OCI-LY1 (cell line): ENCODE data around the gene MTRFR.

Experiments
- H2AFZ ChIP-seq: fragments of 200-600 bp; sonication (generic), shearing (Covaris generic); 2 replicates; pipeline ENCODE4 v1.6.0; 2014; ENCODE audit warnings: antibody characterized with exemption, mild to moderate bottlenecking, low read length
- H3F3A ChIP-seq: fragments of 200-600 bp; sonication (generic), shearing (Covaris generic); 2 replicates; pipeline ENCODE4 v1.6.0; 2014; ENCODE audit warnings: mild to moderate bottlenecking, antibody characterized with exemption, low read length, moderate library complexity; ENCODE audit not compliant: insufficient read depth
- H3K27ac ChIP-seq: fragments of 200-600 bp; sonication (generic); 2 replicates; pipeline ENCODE4 v1.5.1; 2014; ENCODE audit warnings: low read length, mixed run types, mild to moderate bottlenecking, low read depth; ENCODE audit not compliant: poor library complexity, severe bottlenecking
- H3K27me3 ChIP-seq: fragments of 200-600 bp; sonication (generic); 2 replicates; pipeline ENCODE4 v1.6.0; 2014; ENCODE audit warnings: antibody characterized with exemption, mild to moderate bottlenecking, low read length, moderate library complexity; ENCODE audit not compliant: insufficient read depth
- H3K36me3 ChIP-seq: fragments of 200-600 bp; sonication (generic); 2 replicates; pipeline ENCODE4 v1.6.1; 2014; ENCODE audit warnings: mild to moderate bottlenecking, antibody characterized with exemption, low read length, moderate library complexity, mixed read lengths; ENCODE audit not compliant: insufficient read depth
- H3K4me1 ChIP-seq: fragments of 200-600 bp; sonication (generic); 2 replicates; pipeline ENCODE4 v1.5.1; 2014; ENCODE audit warnings: mild to moderate bottlenecking, low read length, moderate library complexity; ENCODE audit not compliant: insufficient read depth, severe bottlenecking
- H3K4me2 ChIP-seq: fragments of 200-600 bp; sonication (generic), shearing (Covaris generic); 2 replicates; pipeline ENCODE4 v1.6.1; 2014; ENCODE audit warnings: low read length
- H3K4me3 ChIP-seq: fragments of 200-600 bp; sonication (generic); 2 replicates; pipeline ENCODE4 v1.5.1; 2014; ENCODE audit warnings: low read length, low read depth, mild to moderate bottlenecking, mixed read lengths; ENCODE audit not compliant: poor library complexity, severe bottlenecking
- H3K79me2 ChIP-seq: fragments of 200-600 bp; shearing (Covaris generic); 2 replicates; pipeline ENCODE4 v1.6.1; 2016; ENCODE audit warnings: mixed run types, low read length, mixed read lengths; ENCODE audit not compliant: insufficient read depth
- H3K9ac ChIP-seq: fragments of 200-600 bp; sonication (generic), shearing (Covaris generic); 2 replicates; pipeline ENCODE4 v1.6.1; 2014; ENCODE audit warnings: mild to moderate bottlenecking, low read length, mixed read lengths
- H3K9me2 ChIP-seq: fragments of 200-600 bp; sonication (generic), shearing (Covaris generic); 2 replicates; pipeline ENCODE4 v1.6.1; 2014; ENCODE audit warnings: low read depth, mild to moderate bottlenecking, low read length, mixed read lengths
- H3K9me3 ChIP-seq: fragments of 200-600 bp; shearing (Covaris generic); 2 replicates; pipeline ENCODE4 v1.6.1; 2014; ENCODE audit warnings: low read length, mixed read lengths
- H4K20me1 ChIP-seq: fragments of 200-600 bp; sonication (generic), shearing (Covaris generic); 2 replicates; pipeline ENCODE4 v1.6.0; 2016; ENCODE audit warnings: mild to moderate bottlenecking, low read length; ENCODE audit not compliant: insufficient read depth
- EZH2 ChIP-seq: fragments of 200-600 bp; sonication (generic), shearing (Covaris generic); IDR thresholded peaks from 2 replicates; pipeline ENCODE4 v1.8.0; 2017; ENCODE audit warnings: borderline replicate concordance, mixed run types, mild to moderate bottlenecking, antibody characterized with exemption, low read length, moderate library complexity, mixed read lengths
- TF ChIP-seq, protein P1 (sequence below): fragments of 200-600 bp; sonication (generic), shearing (Covaris generic); IDR thresholded peaks from 2 replicates; pipeline ENCODE4 v1.5.1; 2017; ENCODE audit warnings: mild to moderate bottlenecking, antibody characterized with exemption, low read length, moderate library complexity, mixed read lengths

Gene MTRFR

GRCh38 chr12:123267335-123267920 lies 34.2 kb downstream of the MTRFR start:
- Histone ChIP-seq H3F3A (no peaks in the 10 kb centered on the region), H3K36me3 (peaks cover 18% of the 10 kb centered on the region; the same call in 1 of the 2 replicates), H3K9me3 (no peaks in the 10 kb centered on the region), H3K4me1 (peaks cover 23% of the 10 kb centered on the region), H3K9ac (no peak overlapping the region), H3K27me3 (no peaks in the 10 kb centered on the region), H3K4me3 (no peak overlapping the region), H4K20me1 (no peaks in the 10 kb centered on the region), H3K79me2 (peaks cover 12% of the 10 kb centered on the region), H3K9me2 (no peaks in the 10 kb centered on the region), H2AFZ (no peak overlapping the region), H3K27ac (no peak overlapping the region), H3K4me2 (no peak overlapping the region)
- no peak for TF ChIP-seq EZH2
- TF ChIP-seq, protein P1, sequence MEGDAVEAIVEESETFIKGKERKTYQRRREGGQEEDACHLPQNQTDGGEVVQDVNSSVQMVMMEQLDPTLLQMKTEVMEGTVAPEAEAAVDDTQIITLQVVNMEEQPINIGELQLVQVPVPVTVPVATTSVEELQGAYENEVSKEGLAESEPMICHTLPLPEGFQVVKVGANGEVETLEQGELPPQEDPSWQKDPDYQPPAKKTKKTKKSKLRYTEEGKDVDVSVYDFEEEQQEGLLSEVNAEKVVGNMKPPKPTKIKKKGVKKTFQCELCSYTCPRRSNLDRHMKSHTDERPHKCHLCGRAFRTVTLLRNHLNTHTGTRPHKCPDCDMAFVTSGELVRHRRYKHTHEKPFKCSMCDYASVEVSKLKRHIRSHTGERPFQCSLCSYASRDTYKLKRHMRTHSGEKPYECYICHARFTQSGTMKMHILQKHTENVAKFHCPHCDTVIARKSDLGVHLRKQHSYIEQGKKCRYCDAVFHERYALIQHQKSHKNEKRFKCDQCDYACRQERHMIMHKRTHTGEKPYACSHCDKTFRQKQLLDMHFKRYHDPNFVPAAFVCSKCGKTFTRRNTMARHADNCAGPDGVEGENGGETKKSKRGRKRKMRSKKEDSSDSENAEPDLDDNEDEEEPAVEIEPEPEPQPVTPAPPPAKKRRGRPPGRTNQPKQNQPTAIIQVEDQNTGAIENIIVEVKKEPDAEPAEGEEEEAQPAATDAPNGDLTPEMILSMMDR: no peak

GRCh38 chr12:123267991-123268843 lies 35.0 kb downstream of the MTRFR start:
- no peak overlapping the region for H3K4me2 ChIP-seq
- no peak overlapping the region for H3K9ac ChIP-seq

DNA sequence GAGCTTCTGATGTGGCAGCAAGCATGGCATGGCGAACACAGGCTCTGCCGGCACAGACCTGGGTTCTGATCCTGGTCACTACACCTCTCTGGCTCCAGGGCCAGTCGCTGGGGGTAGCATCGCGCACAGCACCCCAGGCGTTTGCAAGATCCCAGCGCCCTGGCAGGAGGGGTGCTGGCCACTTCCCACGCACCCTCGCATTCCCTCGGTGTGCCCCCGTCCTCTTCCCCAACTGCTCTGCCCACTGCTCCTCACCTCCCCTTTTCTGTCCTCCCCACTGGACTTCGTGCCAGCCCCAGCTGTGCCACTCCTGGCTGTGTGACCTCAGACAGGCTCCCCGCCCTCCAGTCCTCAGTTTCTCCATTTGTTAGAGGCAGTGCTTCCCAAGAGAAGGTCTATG lies 35.6 kb downstream of the MTRFR start:
- Histone ChIP-seq H2AFZ (no peak overlapping the region), H3K27me3 (no peaks in the 10 kb centered on the region), H3K36me3 (peaks cover 7% of the 10 kb centered on the region; the same call in 1 of the 2 replicates), H3K4me2 (peak overlapping the region; percentile 99; the same call in 1 of the 2 replicates), H4K20me1 (no peaks in the 10 kb centered on the region), H3K27ac (no peak overlapping the region), H3K9me3 (no peaks in the 10 kb centered on the region), H3K4me3 (no peak overlapping the region), H3K4me1 (peaks cover 26% of the 10 kb centered on the region), H3K79me2 (peaks cover 12% of the 10 kb centered on the region), H3K9me2 (no peaks in the 10 kb centered on the region), H3F3A (no peaks in the 10 kb centered on the region), H3K9ac (no peak overlapping the region; the same call in 1 of the 2 replicates)
- no peak for TF ChIP-seq EZH2
- TF ChIP-seq, protein P1: no peak

More at GRCh38 chr12:123267991-123268843, 35.0 kb downstream of the MTRFR start:
- H3K27me3 ChIP-seq: no peaks in the 10 kb centered on the region
- H3K4me1 ChIP-seq: peaks cover 26% of the 10 kb centered on the region
- H3K9me3 ChIP-seq: no peaks in the 10 kb centered on the region
- TF ChIP-seq, protein P1: no peak
- no peak for TF ChIP-seq EZH2
- peaks cover 13% of the 10 kb centered on the region; the same call in 1 of the 2 replicates for H3K36me3 ChIP-seq
- no peak overlapping the region for H3K4me3 ChIP-seq
- no peaks in the 10 kb centered on the region for H3K9me2 ChIP-seq
- no peak overlapping the region for H3K27ac ChIP-seq
- H3K79me2 ChIP-seq: peaks cover 12% of the 10 kb centered on the region
- no peaks in the 10 kb centered on the region for H4K20me1 ChIP-seq
- H2AFZ ChIP-seq: no peak overlapping the region
- H3F3A ChIP-seq: no peaks in the 10 kb centered on the region
